GM19463 (cell line): Measurements from ENCODE around the gene HNRNPL.
"Not testable (repeated sequence)": the region's sequence is repeated elsewhere in the genome, so short reads cannot be mapped to it uniquely, and the experiment has no call there.

Experiments
- ATAC-seq: cut with Tn5 transposase; IDR thresholded peaks from one replicate; pipeline ENCODE4 v1.9.1; 2021; ENCODE audit warnings: mild to moderate bottlenecking, moderate library complexity; ENCODE audit not compliant: unreplicated experiment

HNRNPL gene

DNA sequence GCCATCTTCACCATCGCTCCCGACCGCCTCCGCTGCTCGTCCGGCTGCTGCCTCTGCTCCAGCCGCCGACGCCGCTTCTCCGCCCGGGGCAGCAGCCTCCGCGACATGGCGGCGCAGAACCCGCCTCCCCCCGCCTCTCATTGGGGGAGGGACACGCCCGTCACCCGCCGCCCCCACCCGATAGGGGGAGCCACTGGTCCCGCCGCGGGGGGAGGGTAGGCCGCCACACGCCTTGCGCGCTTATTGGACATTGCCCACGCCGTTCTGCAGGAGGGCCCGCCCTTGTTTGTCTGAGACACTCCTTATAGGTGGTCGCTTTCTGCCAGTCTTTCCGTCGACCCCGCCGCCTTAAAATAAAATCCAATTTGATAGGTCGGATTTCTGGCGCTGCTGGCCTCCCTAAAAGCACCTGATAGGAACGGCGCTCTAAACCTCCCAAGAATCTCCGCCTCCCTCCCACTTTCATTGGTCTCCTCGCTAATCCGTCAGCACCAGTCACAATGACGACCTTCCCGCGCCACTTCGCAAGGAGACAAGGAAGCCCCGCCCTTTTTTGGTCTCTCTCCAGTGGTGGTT lies at the start of gene HNRNPL:
Gene HNRNPL, minus strand, starts transcription at position 127 of the 576 bp plus-strand sequence. Its CDS starts 20 bp downstream, at position 107.
- ATAC-seq = peak; percentile 49

DNA sequence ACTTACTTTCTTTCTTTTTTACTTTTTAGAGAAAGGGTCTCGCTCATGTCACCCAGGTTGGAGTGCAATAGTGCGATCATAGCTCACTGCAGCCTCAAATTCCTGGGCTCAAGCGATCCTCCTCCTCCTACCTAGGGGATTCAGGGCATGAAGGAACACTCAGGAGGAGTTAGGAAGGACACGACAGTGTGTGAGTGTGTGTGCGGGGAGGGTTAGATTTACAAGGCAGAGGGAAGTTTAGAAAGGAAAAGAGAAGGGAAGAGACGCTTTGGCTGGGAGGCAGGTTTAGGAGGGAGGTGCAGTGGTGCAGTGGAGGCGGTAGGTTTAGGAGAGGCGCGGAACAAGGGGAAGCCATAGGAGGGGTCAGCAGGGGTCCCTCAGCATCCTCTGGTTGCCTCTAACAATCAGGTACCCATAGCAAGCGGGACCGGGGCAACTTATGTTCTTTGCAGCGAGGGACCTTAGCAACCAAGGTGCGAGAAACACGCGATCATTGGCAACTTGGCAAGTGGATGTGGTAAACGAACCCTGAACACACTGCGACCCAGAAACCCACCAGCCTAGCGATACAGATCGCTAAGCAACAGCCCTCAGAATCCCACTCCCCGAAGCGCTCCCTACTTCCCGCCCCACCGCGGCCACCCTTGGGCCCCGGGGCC lies 49.1 kb upstream of the HNRNPL start:
- no peak for ATAC-seq

DNA sequence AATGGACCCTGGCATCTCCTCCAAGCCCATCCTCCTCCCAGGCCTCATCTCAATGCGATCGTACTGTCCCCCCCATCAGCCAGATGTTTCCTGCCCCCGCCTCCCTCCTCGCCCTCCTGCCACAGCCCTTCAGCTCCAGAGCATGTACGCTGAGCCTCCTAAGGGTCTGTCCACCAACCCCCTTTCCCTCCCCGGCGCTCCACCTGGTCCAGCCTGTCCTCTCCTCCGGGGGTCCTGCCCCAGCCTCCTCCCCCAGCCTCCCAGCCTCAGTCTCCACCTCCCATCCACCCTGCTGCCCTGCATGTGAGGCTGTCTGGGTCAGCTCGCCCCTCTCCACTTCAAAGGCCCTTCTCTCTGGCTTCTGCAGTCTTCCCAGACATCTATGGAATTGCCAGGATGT lies 45.2 kb upstream of the HNRNPL start:
- ATAC-seq = no peak

DNA sequence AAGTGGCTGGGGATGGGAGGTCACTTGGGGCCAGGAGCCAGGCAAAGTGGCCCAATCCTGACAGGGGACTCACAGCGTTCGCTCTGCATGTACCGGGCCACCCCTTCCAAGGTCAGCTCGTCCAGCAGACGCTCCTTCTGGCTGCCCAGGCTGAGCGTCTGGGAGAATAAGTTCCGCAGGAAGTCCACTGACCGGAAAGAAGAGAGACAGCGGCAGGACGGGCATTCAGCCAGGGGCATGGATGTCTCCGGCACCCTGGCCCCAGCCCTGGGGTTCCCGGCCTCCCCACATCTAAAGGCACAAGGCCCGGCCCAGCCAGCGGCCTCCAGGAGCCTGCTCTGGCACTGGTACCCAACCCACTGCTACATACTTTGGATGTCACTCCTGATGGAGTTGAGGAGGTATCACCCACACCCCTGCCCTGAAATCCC lies 43.6 kb upstream of the HNRNPL start:
- ATAC-seq = no peak

DNA sequence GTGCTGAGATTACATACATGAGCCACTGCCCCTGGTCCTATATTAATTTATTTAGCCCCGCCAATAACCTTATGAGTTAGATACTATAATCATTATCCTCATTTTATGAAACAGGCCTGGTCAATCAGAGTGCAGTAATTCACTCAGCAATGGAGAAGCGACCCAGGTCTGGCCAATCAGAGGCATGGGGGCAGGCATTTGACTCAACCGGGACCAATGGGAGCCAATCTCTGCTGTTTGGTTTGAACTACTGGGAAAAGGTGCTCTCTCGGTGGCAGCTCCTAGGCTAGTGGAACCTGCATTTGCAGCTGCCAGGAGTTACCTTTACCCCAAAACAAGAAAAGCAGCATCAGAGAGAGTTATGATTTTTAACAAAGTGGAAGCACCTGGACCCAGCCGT lies 43.1 kb upstream of the HNRNPL start:
- no peak for ATAC-seq

DNA sequence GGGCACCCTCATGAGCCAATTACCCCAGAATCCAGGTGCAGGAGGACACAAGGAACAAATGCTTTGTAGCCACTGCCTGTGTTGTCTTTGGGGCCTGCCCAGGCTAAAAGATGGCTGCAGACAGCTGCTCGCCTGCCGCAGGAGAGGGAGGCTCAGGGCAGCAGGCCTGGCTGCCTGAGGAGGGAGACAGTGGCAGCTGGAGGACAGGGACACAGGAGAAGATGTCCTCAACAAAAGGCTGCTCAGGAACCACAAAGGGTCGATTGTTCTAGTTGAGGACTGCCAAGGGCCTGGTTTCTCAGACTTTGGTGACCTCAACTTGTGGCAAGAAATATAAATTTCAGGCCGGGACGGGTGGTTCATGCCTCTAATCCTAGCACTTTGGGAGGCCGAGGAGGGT lies 42.0 kb upstream of the HNRNPL start:
- ATAC-seq = no peak

DNA sequence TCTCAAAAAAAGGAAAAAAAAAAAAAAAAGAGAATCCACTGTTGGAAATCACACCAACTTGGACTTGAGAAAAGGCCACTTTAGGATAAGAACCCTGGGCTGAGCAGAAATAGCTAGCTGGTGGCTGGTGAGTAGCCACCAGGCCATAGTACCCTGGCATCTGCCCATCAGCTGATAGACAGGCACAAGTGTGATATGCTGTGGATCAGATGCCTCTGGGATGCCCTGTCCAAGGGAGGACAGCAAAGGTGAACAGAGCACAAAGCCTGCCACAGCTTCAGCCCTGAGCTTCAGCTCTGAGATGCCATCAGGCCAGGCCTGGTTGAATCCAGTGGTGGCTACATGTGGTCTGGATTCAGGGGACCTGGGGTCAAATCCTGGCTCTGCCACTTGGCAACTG lies 40.9 kb upstream of the HNRNPL start:
- ATAC-seq = no peak

DNA sequence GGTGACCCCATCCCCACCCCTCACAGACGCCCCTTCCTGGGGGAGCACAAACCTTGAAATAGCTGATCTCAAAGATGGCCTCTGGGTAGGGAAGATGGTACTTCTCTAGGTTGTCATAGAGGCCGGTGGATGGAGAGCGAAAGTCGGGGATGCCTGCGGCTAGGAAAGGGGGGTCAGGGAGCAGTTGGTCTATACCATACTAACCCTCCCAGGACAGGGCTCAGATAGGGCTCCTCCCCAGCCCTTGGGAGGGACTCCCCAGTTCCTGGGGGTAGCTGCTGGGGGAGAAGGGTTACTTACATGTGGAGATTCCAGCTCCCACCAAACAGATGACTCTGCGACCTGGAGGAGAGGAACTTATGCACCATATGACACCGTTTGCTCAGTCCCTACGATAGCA lies 40.0 kb upstream of the HNRNPL start:
- no peak for ATAC-seq

DNA sequence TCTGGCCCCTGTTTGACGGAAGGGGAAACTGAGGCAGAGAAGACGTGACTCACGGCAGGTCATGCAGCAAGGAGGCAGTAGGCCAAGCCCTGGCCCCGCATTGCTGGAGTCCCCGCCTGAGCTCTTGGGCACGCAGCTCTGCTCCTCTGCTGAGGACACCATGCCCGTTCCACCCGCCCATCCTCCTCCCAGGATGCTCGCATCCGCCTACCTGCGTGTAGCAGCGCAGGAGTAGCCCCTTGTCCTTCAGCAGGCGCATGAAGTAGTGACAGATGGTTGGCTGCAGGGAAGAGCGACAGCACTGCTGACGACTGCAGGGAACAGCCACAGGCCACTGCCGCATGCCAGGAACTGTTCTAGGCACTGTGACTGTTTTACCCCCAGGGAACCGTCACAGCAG lies 39.1 kb upstream of the HNRNPL start:
- no peak for ATAC-seq

DNA sequence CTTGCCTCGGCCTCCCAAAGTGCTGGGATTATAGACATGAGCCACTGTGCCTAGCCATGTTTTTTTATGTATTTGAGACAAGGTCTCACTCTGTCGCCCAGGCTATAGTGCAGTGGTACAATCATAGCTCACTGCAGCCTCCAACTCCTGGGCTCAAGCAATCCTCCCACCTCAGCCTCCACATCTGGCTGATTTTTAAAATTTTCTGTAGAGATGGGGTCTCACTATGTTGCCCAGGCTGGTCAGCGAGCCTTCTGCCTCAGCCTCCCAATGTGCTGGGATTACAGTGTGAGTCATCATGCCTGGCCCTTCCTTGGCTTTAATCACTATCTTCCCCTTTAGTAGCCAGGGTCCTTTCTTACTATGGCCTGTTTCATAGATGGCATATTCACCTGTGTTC lies 34.9 kb upstream of the HNRNPL start:
- ATAC-seq = not testable (repeated sequence)

DNA sequence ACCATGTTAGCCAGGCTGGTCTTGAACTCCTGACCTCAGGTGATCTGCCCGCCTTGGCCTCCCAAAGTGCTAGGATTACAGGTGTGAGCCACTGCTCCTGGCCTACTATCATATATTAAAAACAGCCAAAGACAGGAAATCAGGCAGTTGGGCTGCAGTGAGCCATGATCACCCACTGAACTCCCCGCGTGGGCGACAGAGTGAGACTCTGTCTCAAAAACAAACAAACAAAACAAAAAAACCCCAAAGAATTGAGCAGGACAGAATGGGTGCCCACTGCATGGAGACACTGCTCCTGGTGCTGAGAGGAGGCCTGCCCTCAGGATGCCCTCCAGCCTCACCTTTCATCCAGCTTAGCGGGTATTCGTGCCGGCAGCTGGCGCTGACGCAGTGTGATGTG lies 33.5 kb upstream of the HNRNPL start:
- ATAC-seq = no peak

DNA sequence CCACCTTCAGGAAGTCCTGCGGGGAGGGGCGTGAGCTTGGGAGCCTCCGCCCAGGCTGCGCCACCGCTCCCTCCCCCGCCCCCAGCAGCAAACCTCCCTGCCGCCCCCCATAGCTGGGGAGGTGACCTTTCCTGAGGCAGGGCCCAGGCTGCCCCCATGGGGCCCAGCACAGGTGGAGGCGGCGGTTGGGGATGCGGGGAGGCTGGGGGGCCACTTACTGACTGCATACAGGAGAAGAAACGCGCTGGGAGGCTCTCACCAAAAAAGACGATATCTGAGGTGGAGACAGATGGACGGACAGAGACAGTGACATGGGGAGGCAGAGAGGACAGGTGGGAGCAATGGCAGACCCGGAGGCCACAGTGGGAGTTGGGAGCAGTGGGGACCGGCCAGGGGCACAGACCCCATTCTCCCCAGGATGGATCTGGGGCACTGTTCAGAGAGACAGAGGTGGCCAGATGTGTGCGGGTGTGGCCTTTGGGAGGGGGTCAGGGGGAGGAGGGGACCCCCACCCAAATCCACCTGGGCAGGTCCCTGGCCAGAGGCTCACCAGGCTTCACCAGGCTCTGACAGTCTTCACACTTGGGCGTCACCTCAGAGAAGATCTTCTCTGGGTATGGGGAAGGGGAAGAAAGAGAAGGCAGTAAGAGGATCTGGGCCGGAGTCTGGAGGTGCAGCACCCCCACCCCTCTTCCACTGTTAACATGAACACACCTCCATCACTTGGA lies 31.3 kb upstream of the HNRNPL start:
- ATAC-seq = no peak

DNA sequence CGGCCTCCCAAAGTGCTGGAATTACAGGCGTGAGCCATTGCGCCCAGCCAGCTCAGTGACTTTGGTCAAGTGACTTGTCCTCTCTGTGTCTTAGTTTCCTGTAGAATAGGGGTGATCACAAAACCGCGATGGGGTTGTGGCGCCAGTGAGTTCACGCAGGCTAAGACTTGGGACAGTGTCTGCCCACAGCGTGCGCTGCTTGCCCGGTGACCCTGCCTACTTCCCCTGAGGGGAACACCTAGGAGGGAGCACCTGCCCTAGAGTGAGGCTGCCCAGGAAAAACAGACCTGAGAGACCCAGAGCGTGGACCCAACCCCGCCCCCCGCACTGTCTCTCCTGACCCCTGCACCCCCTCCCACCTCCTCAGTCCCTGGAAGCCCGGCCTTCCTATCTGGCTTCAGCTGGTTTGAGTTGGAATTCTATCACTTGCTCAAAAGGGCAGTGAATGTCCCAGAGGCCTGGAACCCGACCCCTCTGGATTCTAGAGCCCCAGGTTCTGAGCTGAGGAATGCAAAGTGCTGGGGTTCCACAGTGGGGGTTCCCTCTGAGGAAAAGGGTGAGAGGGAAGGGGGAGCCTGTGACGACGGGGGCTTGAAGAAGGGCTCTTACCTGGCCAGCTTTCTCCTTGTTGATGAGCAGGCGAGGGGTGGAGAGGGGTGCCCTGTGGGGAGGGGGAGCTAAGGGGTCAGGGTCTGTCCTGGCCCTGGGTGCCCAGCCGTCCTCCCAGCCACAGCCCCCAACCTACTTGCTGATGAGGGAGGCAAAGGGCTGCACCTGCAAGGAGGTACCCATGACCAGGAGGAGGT lies 30.5 kb upstream of the HNRNPL start:
- ATAC-seq = no peak

DNA sequence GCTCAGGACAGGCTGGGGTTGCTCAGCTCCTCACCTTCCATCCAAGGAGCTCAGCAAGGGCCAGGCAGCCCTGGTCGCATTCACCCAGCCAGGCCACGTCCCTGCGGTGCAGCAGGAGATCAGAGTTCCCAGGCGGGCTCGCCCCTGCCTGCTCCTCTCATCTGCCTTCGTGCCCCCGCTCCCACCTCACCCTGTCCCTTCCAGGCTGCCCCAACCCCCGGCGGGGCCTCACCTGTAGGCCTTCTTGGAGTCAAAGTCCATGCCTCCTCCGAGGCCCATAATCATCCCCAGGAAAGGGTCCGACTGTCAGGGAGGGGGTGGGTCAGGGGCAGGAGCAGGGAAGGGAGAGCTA lies 29.6 kb upstream of the HNRNPL start:
- ATAC-seq = no peak

DNA sequence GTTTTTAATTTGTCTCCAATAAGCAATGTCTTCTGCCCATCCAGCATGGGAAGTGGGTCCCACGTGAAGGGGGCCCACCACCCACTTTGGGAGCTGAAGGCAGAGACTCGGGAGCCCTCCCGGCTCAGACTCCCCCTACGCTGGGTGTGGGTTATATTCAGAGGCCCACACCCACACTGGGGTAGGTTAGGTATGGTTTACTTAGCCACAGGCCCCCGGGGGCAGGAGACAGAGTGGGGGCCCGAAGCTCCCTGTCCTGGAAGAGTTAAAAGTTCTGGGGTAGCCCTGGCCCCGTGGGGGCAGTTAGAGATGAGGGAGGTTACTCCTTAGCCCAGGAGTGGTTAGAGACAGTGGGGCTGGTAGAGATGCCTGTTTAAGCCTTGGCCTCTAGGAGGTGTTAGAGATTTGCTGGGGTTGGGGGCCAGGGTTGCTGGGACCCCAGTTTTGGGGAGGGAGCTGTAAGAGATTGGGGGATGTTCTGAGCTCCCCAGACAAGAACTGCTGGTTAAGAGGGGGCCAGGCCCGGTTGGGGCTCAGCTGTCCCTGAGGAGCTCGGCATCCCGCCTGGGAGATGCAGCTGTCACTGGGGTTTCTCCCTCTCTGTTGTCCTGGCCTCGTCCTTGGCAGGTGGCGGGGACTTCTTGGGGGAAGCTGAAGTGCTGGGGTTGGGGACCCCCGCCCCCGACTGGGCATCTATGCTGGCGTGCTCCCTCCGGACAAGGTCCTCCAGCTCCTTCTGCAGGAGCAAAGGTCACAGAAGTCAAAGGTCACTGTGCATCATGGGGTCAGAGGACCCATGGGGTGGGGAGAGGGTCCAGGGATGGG lies 29.0 kb upstream of the HNRNPL start:
- no peak for ATAC-seq

DNA sequence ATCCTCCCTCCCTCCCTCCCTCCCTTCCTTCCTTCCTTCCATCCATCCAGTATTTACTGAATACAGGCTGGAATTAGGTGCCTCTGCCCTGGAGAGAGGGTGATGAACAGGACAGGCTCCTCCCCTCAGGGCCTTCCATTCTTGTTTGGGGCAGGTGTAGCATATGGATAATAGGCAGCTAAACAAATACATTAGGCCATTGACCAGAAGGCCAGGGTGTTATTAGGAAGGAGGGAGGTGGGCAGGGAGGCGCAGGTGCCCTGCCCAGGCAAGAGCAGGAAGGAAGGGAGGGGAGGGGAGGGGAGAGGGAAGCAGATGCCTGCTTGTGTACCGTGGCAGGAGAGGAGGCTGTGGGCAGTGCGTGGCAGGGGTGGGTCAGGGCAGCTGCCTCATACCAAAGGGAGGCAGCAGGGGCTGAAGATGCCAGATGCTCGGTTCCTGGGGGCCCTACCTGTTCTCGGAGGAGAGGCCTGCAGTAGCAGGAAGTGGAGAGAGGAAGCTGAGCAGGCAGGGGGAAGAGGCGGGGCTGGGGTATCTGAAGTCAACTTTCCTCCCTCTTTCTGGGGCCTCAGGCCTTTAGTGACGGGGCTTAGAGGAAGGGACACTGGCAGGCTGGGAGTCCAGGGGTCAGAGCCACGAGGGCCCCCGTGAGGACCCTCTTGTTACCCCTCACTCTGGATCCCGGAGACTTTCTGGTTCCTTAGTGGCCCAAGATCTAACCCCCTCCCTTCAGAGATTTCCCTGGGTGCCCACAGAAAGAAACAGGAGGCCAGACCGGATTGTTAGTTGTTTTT lies 28.2 kb upstream of the HNRNPL start, which contains the start of gene RINL:
Gene RINL, minus strand, starts transcription at position 495 of the 794 bp plus-strand sequence. CDS start 1,533 bp downstream, outside the sequence.
- no peak for ATAC-seq

DNA sequence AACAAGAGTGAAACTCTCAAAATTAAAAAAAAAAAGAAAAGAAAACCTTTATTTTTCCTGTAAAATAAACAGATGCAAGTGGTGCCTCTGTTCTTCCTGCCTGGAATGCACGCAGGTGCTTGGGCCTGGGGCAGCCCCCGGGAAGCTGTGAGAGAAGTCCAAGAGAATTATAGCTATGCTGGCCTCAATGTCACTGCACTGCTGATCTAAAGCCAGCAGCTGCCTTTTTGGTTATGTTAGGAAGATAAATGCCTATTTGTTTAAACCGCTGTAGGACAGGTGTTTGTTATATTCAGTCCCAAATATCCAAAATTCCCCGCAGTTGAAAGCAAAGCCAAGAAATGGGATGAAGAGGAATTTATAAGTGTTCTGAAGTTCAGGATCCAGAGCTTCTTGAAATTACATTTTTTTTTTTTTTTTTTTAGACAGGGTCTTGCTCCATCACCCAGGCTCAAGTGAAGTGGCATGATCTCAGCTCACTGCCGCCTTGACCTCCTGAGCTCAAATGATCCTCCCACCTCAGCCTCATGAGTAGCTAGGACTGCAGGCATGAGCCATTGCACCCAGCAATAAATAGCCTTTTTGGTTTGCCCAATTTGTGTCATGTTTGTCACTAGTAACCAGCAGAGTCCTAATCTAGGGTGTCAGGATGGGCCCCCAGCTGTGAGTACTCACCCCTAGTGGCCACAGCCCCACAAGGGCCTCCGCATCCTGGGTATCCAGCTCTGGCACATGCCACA lies 26.0 kb upstream of the HNRNPL start:
- ATAC-seq = no peak

DNA sequence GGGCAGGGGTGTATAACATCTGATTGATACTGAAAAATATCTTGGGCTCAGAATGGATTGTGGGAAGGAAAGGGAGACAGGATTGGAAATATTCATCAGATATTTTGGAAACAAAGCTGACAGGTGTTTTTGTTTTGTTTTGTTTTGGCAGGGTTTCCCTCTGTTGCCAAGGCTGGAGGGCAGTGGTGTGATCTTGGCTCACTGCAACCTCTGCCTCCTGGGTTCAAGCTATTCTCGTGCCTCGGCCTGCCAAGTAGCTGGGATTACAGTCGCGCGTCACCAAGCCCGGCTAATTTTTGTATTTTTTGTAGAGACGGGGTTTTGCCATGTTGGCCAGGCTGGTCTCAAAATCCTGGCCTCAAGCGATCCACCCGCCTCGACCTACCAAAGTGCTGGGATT lies 23.6 kb upstream of the HNRNPL start:
- not testable (repeated sequence) for ATAC-seq

DNA sequence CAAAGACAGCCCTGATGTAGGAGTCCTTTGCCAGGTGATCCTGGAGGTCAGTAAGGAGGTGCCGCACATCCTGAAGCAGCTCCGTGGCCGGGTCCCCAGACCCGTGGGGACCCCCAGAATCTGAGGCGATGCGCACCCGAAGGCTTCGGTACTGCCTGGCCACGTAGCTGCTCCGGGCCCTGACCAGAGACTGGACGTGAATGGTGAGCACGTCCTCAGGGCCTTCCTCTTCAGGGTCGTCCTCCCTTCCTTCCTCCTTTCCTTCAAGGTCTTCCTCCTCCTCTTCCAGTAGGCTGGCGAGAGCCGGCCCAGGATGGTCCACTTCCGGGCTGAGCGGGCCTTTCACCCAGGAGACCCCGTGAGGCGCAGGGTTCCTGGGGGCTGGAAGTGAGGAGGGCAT lies 20.8 kb upstream of the HNRNPL start:
- no peak for ATAC-seq
